Measurements from ENCODE around the gene R3HCC1L.

Gene R3HCC1L

DNA sequence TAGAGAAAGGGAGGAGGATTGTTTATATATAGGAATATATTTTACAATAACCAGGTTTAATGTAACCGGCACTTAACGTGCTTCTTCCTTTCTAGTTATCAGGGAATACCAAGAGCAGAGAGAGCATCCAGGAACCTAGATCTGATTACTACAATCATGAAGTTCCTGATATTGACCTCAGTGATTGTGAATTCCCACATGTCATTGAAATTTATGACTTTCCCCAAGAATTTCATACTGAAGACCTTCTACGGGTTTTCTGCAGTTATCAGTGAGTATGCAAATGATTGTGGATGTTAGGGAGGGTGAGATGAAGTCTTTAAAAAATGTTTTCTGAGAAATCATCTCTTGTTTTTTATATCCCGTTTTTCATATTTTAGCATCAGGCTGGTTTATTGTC lies 97.0 kb downstream of the R3HCC1L start:
- no peak for DNase-seq (ENCODE audit: low read depth, low spot score)

- DNase-seq (ENCODE audit: low read depth, low spot score): no peak
Observed at GRCh38 chr10:98235846-98236245, 101.4 kb downstream of the R3HCC1L start.

- DNase-seq (ENCODE audit: low read depth, low spot score): no peak
Observed at GRCh38 chr10:98236862-98237261, 102.4 kb downstream of the R3HCC1L start.

GRCh38 chr10:98238391-98238790 lies 103.9 kb downstream of the R3HCC1L start:
- DNase-seq (ENCODE audit: low read depth, low spot score): no peak

- DNase-seq (ENCODE audit: low read depth, low spot score): no peak
Observed at GRCh38 chr10:98240524-98240923, 106.1 kb downstream of the R3HCC1L start.

DNA sequence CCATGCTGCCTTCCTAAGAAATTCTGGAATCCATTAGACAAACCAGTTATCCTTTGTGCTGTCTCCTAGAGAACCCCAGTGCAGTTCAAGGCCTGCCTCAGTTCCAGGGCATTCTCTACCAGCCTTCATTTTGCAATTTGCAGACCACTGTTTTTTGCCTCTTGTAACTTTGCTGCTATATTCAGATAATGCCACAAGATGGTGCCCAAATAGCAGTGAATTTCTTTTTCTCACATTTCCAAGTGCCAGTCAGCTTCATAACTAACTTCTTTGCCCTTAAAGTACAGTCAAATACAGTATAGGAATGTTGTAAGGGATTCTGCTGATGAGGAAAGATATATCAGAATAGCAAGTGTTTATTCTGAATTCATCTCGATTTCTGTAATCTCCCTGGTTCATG lies 108.4 kb downstream of the R3HCC1L start:
- DNase-seq (ENCODE audit: low read depth, low spot score): peak; percentile 63

GRCh38 chr10:98244141-98244540 lies 109.7 kb downstream of the R3HCC1L start:
- no peak for DNase-seq (ENCODE audit: low read depth, low spot score)

DNA sequence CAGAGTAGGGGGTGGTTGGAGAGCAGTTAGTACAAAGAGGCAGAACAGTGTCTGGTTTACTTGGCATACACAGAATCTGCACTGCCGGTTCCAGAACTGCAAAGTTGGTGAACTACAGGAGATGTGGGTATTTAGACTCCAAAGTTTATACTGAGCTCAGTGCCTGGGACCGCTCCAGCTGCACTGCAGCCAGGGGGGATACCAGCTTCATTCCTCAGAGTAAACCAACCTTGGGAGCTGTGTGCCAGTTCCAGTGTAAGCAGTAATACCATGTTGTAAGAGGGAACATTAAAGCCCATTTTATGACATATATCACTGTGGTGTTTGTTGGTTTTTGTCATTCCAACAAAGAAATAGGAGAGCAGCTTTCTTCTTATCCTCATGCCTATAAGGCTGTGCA lies 110.1 kb downstream of the R3HCC1L start:
- peak; percentile 34 for DNase-seq (ENCODE audit: low read depth, low spot score)

DNA sequence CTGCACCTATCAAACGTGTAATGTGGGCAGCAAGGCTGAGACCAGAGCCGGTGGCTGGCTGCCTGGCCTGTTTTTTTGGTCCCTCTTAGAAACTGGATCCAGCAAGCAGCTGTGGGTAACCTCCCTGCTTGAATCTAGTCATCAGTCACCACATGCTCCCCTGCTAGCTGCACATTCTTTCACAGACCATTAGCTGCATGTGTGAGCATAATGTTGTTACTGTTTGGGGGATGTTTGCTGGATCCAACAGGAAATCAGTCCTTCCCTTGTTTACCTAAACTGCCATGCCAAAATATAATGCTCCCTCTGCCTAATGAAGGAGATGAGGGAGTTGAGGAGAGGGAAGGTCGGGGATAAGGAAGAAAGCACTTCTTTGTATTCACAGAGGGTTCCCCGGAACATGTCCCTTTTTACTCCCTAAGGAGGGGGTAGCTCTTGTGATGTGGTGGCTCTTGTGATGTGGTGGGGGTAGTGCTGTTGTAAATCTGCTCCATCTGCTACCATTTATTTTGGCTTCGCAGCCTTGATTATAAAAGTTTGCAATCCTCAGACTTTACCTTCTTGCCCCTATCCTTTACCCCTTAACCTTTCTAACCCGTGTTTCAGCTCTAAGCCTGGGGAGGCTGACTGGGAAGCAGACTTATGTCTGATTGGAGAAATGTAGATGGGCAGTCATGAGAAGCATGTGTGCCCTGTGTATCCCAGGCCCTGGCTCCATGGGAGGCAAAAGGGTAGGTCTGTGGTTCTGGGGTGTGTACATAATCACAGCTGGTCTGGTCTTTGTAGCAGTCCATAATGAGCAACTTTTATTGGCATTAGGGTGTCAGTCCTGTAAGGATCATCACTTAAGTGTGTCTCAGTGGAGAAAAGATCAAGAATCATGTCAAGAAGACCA lies 112.7 kb downstream of the R3HCC1L start:
- peak; percentile 93 for DNase-seq (ENCODE audit: low read depth, low spot score)

GRCh38 chr10:98248018-98248417 lies 113.6 kb downstream of the R3HCC1L start:
- DNase-seq (ENCODE audit: low read depth, low spot score): no peak

DNA sequence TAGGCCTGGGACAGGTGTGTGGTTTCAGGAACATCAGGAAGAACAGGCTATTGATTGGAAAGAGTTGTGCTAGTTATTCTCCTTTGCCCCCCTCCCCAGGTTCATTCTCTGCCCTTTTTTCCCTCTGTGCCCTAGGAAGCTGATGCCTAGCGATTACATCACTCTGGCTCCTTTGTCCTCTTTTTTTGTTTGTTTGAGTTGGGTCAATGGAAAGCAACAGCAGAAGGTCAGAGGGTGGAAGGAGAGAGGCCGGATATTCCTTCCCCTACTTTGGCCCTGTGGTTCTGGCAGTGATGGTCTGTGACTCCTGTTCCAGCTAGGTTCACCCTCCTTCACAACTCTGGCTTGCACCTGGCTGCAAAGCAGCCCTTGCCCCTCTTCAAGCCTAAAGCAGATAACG lies 114.7 kb downstream of the R3HCC1L start:
- no peak for DNase-seq (ENCODE audit: low read depth, low spot score)

- no peak for DNase-seq (ENCODE audit: low read depth, low spot score)
Observed at GRCh38 chr10:98251399-98251798, 116.9 kb downstream of the R3HCC1L start.

GRCh38 chr10:98252464-98252863 lies 118.0 kb downstream of the R3HCC1L start:
- no peak for DNase-seq (ENCODE audit: low read depth, low spot score)

GRCh38 chr10:98253499-98253898 lies 119.0 kb downstream of the R3HCC1L start:
- DNase-seq (ENCODE audit: low read depth, low spot score): no peak

DNA sequence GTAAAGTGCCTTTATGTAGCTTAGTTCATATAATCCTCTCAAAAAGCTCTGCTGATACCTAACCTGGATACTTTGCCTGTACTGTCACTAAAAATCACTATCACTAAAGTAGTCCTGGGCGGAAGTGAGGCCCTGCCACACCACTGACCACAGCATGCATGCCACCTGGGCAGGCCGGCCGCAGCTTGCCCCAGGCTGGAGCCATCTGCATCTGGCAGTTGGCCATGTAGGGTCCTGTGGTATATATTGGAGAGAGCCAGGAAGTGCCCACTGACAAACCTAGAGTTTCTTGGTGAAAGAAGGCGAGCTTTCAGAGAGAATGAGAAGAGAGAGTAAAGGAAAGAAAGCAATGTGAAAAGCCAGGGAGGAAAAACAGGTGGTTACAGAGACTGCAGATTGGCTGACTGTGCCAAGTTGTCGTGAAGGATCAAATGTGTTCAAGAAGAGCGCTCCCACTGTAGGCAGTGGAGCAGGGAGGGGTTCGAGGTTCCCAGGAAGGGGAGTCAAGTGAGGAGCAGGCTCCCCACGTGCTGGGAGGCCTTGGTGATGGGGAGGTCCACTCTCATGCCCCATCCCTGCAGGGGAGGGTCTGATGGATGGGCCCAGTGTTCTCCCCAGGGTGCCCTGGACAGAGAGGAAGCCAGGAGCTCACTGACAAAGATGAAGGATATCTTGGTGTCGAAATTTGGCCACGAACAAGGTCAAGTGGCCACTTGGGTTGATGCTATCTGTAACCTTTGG lies 119.9 kb downstream of the R3HCC1L start:
- no peak for DNase-seq (ENCODE audit: low read depth, low spot score)

GRCh38 chr10:98255146-98255877 lies 120.9 kb downstream of the R3HCC1L start:
- no peak for DNase-seq (ENCODE audit: low read depth, low spot score)

DNA sequence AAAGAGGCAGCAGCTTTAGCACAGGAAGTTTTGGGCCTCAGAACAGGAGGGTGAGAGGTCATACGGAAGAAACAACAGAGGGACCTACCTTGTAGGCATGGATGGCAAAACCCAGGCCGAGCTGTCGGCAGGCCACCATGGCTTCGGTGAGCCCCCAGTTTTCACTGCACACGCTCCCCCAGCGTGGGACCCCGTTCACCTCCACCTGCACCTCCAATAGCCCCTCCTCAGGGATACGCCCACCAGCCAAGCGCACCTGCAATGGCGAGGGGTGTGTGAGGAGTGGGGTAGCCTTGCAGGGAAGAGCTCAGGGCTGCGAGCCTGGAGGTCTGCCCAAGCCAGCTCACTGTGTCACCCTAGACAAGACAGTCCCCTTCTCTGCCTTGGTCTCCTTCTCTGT lies 122.2 kb downstream of the R3HCC1L start:
- no peak for DNase-seq (ENCODE audit: low read depth, low spot score)

DNA sequence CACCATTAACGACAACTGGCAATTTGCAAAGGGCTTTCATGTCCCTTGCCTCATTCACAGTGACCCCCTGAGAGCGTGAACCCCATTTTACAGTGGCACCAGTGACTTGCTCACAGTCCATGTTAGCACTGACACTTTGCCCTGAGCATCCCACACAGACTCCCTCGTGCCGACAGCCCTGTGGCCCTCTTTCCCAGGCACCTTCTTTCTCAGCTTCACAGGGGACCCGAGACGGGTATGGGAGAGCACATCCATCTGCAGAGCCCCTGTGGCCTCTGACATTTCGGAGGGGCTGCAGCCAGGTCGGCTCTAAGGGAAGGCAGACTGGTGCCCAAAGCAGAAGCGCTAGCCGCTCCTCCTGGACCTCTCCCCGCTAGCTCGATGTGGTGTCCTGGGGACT lies 122.7 kb downstream of the R3HCC1L start:
- no peak for DNase-seq (ENCODE audit: low read depth, low spot score)

- no peak for DNase-seq (ENCODE audit: low read depth, low spot score)
Observed at GRCh38 chr10:98257961-98258360, 123.5 kb downstream of the R3HCC1L start.

DNA sequence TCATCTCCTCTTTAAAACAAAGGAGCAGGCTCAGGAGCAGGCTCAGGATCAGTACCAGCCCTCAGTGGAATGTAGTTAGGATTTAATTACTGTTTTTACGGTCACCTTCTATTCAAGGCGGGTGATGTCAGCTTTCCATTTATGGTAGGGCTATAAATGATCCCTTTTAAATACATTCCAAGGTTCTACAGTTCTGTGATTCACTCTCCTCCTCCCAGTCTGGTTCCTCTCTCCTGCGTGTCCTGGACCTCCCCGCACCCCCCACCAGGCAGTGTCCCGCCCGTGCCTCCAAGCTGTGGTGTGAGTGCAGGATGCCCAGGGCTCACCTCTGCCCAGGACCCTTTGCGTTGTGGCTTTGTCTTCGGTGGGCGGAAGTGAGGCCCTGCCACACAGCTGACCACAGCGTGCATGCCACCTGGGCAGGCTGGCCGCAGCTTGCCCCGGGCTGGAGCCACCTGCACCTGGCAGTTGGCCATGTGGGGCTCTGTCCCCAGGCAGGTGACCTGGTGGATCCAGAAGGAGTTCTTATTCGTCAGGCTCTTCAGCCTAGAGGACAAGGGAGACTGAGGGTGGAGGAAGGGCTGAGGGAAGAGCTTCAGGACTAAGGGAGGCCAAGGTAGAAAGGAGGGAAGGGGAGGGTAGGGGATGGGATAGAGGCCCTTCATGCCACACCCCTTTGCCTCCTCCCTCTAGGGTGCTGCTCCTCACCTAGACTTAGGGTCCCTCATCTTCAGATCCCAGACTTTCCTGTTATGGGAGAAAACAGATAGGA lies 124.4 kb downstream of the R3HCC1L start:
- DNase-seq (ENCODE audit: low read depth, low spot score): peak; percentile 52

GRCh38 chr10:98259606-98260315 lies 125.3 kb downstream of the R3HCC1L start:
- no peak for DNase-seq (ENCODE audit: low read depth, low spot score)
